ENCODE measurements around the gene ZNF581.

Gene ZNF581

GRCh38 chr19:55650126-55650557, 6.7 kb downstream of the ZNF581 start:
- DNase-seq: no peak

DNA sequence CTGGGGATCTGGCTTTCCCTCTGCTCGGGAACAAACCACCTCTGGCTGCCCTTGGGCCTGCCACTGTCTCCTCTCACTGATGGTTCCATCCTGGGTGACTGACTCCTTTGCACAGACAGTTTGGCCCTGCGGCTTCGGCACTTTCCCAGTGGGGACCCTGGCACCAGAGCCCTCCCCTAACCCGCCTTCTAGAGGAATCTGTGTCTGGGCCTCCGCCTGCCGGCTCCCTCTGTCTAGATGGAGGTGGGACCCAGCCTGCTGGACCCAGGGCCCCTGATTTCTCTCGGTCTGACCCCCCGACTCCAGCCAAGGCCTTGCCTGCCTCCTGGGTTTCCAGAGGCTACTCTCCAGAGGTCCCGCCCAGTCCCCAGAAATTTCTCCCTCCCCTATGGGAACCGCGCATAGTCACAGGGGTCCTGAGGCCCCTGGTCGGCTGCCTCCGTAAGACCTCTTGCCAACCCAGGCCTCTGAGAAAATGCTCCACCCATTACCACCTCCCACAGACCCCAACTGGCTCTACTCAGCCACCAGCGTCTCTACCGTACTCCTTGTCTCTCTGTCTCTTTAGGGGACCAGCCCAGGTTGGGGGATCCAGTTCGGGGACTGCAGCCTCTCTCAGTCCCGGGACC, 7.3 kb downstream of the ZNF581 start:
- DNase-seq: no peak

DNA sequence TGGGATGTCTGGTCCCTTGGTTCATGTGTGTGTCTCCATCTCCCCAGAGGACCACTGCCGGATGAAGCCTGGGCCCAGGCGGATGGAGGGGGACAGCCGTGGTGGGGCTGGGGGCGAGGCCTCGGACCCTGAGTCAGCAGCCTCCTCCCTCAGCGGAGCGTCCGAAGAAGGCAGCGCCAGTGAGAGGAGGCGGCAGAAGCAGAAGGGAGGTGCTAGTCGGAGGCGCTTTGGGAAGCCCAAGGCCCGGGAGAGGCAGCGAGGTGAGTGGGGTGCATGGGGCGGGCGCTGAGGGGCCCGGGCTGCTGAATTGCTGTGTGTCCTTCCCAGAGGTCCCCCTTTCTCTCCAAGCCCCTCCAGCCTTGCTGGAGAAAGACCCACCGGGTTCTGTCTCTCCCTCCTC, 7.8 kb downstream of the ZNF581 start:
- no peak for DNase-seq

- DNase-seq: no peak
Measured at GRCh38 chr19:55652311-55653128, 9.1 kb downstream of the ZNF581 start.

DNA sequence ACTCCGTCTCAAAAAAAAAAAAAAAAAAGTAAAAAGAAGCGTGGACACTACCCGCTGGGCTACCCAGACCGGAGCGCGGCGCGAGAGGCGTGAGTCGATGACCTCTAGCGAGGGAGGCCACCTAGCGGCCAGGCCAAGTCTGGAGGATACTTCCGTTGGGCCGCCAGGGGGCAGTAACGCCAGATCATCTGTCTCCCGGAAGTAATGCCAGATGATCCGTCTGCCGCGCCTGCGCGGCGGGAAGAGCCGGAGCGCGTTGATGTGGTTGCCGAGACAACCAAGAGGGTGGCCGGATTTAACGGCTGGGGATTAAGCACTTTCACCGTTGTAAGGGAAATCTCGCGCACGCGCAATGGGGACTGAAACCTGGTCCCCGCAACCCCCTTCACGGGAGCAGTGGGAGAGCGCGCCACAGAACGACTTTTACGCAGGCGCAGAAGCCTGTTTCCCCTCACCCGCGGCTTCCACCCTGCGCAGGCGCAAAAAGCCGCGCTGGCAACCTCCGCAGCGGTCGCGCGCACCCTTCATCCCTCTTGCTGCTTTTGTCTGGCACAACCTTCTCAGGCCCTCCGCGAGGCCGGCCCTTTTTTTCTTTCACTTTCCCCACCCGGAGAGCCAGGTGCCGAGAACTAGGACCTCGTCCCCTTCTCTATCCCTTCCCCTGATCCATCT, 10.3 kb downstream of the ZNF581 start:
- DNase-seq: peak; percentile 99

DNA sequence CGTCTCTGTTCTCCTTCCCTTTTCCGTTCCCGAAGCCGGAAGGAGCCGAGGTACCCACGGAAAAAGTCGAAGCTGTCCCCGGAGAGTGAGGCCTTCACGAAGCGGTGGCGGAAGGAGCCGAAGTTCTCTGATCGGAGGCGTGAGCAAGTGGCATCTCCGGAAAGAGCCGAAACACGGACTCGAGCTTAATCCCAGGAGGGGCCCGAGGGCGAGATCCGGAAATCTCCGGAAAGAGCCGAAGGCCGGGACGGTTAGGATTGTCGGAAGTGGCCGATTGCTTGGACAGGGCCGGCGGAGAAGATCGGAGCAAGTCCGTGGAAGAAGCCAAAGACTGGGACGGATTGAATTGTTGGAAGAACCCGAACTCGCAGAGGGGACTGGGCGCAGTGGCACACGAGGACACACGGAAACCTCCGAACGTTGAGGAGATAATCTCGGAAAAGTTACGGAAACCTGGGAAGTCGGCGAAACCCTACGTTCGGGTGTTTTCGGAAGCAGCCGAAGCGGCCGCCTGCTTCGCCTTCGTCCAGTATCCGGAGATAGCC, 10.9 kb downstream of the ZNF581 start:
- peak; percentile 100 for DNase-seq

DNA sequence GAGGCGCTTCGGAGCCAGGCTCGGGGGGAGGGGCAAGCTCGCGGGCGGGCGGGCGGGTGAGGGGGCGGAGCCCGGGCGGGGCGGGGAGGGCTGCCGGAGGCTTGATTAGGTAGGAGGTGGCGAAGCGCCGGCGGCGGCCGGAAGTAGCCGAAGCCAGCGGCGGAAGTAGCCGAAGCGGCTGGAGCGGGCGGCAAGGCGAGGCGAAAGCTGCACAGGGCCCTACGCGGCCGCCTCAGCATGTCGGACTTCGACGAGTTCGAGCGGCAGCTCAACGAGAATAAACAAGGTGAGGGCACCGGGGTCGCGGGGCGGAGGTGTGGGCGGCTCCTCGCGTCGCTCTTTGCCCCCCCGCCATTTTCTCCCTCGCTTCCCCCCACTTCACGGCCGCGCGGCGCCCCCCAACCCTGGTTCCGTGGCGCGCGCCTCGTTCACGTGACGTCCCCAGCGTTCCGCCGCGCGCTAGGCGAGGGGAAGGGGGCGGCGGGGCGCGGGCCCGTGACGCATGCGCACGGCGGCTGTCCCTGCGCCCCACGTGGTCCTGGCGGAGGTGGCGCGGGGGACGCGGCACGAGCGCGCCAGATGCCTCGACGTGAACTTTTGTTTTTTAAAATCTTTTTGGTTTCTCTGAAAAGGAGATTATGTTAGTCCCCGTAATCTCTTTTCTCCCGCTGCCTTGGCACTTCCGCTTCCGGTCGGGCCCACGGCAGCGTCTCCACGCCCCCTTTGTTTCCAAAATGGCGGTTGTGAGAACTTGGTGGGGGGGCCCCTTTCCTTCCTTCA, 11.6 kb downstream of the ZNF581 start, which contains the start of gene U2AF2:
U2AF2 (plus strand) TSS at position 168 of the 780 bp plus-strand sequence; CDS start at position 238, 70 bp downstream.
- DNase-seq: peak; percentile 99

GRCh38 chr19:55655648-55656040, 12.2 kb downstream of the ZNF581 start:
- no peak for DNase-seq

GRCh38 chr19:55656552-55656951, 13.1 kb downstream of the ZNF581 start:
- no peak for DNase-seq

DNA sequence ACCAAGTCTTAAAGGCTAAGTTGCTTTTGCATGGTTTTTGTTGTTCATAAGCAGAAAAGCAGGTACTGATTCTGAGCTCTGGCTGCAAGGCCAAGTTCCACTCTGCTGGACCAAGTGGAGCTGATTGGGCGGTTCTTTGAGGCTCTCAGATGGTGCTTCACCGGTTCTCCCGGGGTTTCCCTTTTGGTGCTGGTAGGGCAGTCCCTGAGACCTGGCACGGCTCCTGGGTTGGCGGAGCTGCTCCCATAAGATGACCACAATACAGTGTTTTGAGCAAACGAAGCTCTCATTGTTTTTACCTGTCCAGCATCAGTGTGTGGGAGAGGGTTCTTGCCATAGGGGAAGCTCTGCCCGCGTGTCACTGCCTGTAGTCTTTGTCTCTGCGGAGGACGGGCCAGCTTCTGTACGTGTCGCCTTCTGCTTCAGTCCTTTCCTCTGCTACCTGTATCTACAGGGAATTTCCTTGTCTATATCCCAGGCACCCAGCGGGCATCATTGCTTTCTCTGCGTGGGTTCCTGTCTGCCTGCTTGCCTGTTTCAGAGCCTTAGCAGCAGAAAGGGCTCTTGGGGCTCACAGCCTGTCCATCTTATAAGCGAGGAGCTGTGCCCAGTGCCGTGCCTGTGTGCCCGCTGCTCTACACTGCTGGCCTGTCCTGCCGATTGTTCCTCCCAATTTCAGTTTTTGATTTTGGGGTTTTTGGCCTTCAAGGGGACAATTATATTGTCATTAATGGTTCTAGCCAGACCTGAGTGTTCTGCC, 13.7 kb downstream of the ZNF581 start:
- DNase-seq: no peak

DNA sequence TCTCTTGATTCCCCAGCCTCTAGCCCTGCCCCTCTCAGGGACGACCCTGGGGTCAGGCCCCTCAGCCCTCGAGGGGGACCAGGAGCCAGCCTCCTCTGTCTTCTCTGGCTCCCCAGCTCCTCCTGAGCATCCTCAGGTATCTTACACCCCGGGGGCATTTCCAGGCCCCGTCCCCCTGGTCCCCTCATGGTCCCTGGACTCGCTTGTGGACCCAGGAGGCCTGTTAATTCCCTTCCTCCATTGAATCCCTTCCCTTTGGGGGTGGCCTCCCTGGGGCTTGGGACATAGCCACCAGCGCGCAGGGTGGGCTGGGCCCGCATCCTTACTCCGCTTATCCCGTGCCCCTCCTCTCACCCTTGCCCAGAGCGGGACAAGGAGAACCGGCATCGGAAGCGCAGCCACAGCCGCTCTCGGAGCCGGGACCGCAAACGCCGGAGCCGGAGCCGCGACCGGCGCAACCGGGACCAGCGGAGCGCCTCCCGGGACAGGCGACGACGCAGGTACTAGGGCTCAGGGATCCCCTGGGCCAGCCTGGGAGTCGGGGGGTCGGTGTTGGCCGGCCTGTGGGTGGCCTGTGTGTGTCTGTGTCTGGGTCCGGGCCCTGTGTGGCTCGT, 15.5 kb downstream of the ZNF581 start:
- no peak for DNase-seq

DNA sequence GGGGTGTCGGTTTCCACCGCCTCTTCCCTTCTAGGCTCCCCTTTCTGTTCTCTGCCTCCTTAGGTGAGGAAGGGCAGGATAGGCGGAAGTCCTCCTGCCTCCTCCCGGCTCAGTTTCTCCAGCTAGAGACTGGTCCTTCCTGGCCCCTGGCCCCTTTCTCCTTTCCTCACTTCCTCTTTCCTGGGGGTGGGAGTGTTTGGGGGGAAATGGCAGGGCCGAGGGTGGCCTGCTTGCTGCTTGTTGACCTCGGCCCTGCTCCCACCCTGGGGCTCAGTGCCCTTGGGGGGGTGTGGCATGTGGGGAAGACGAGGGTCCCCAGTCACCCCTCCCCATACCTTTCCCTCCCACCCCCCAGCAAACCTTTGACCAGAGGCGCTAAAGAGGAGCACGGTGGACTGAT, 16.4 kb downstream of the ZNF581 start:
- no peak for DNase-seq

DNA sequence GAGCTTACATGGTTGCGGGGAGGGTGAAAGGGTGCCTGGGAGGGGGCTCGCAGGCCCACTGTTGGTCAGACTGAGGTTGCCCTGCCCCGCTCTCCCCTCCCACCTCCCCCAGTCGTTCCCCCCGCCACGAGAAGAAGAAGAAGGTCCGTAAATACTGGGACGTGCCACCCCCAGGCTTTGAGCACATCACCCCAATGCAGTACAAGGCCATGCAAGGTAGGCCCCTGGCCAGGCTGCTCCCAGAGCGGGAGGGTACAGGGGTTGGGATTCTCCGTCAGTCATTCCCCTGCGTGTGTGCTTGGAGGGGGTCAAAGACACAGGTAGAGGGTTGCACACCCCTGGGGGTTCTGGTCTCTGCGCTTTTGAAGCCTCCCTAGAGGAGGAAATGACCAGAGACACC, 17.0 kb downstream of the ZNF581 start:
- DNase-seq: no peak

GRCh38 chr19:55660991-55661390, 17.5 kb downstream of the ZNF581 start:
- DNase-seq: no peak

GRCh38 chr19:55661826-55662225, 18.4 kb downstream of the ZNF581 start:
- no peak for DNase-seq

GRCh38 chr19:55663846-55664536, 20.5 kb downstream of the ZNF581 start:
- DNase-seq: no peak

DNA sequence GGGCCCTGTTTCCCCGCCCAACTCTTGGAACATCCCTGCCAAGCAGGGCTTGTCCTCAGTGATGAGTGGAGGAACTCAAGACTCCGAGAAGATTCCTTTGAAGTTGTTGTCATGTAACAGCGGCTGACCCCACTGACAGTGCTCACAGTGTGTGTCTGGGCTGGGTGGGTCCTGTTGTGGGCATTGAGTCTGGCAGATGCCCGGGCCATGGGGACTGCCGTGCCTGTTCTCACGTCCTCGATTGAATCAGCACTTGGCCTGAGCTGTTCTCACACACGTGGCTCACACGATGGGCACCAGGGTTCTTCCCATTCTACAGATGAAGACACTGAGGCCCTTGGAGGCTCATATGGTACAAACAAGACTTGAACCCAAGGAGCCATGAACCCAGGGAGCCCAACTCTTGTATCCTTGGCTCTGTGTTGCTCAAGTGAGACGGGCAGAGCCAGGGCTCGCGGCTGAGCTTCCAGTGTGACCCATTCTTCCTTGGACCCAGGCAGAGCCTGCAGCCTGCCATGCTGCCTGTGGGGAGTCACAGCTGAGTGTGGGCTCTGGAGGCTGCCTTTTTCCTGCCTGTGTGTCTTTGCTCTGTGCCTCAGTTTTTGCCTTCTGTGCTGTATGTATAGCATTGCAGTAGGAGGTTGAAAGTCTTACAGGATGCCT, 23.0 kb downstream of the ZNF581 start:
- DNase-seq: no peak

- DNase-seq: no peak
Measured at GRCh38 chr19:55667006-55667381, 23.5 kb downstream of the ZNF581 start.

- no peak for DNase-seq
Measured at GRCh38 chr19:55667511-55667910, 24.1 kb downstream of the ZNF581 start.

GRCh38 chr19:55667958-55668357, 24.5 kb downstream of the ZNF581 start:
- no peak for DNase-seq
